Adrenal gland (tissue), 12 donors: Measurements from ENCODE around the gene LRRTM4. TPM values are rescaled to one million over a fixed set of nuclear protein-coding genes. Genes with fewer than 3 reads are reported as not detected.

Source experiments
- DNase-seq, 7 donors: peaks; one replicate each; pipeline ENCODE4 v3.0.0-alpha.2; 2019 to 2020
- H3K27ac ChIP-seq, 5 donors: fragments of 200-600 bp; sonication (generic) in 4 of 5; 1 replicate in 3 of 5; 2 replicates in 2 of 5; pipeline versions ENCODE4 v1.5.1 to v1.8.0; 2016 to 2020; ENCODE audit warnings: mild to moderate bottlenecking in 1 of 5
- H3K27me3 ChIP-seq: fragments of 200-600 bp; 2 replicates; pipeline ENCODE4 v1.8.0; 2021
- H3K36me3 ChIP-seq, 2 donors: fragments of 200-600 bp; replicated peaks in 1 of 2; 1 replicate in 1 of 2; 2 replicates in 1 of 2; pipeline versions ENCODE4 v1.5.1 to v1.8.0; 2018 to 2022
- H3K4me1 ChIP-seq, 2 donors: fragments of 200-600 bp; replicated peaks in 1 of 2; 1 replicate in 1 of 2; 2 replicates in 1 of 2; pipeline versions ENCODE4 v1.5.1 to v1.8.0; 2018 to 2021
- H3K4me3 ChIP-seq, 4 donors: fragments of 200-600 bp; sonication (generic) in 3 of 4; one replicate each; pipeline ENCODE4 v1.5.1; 2016 to 2018
- H3K9me3 ChIP-seq, 3 donors: fragments of 200-600 bp; sonication (generic) in 1 of 3; replicated peaks in 1 of 3; 1 replicate in 2 of 3; 2 replicates in 1 of 3; pipeline versions ENCODE4 v1.5.1 to v1.8.0; 2016 to 2021
- POLR2A ChIP-seq, 2 donors: fragments of 450-650 bp; IDR thresholded peaks; one replicate each; pipeline ENCODE4 v1.6.1; 2017; ENCODE audit warnings: antibody characterized with exemption in 2 of 2, mild to moderate bottlenecking in 2 of 2, moderate library complexity in 1 of 2
- WGBS, 4 donors: extraction: QIAGEN DNeasy Blood & Tissue Kit in 2 of 4; methylation state at CpG; one replicate each; pipeline versions ENCODE4 v1.1.5 to v1.1.7; 2013 to 2017; 5-methylcytosine and 5-hydroxymethylcytosine counted together
- intact Hi-C, 2 donors: fragments of 100-400 bp; cut with DNase I; formaldehyde crosslinking; loops; one replicate each; pipeline versions ENCODE4 v1.14.1 to v1.15.0; 2022 to 2023
- polyA plus RNA-seq, 3 donors: library from polyadenylated mRNA; stranded (reverse); fragments of 200-250 nt in 2 of 3; fragments of 350-450 nt in 1 of 3; fragmentation: Illumina TruSeq in 1 of 3; extraction: RNeasy Lipid Tissue Mini Kit (QIAGEN cat#74804) in 1 of 3; gene quantifications; one replicate each; pipeline ENCODE4 v1.2.3, GENCODE V29; 2013 to 2014
- total RNA-seq, 9 donors: library from RNA; depleted of rRNA in 4 of 9; stranded (reverse); fragments of >200 nt in 4 of 9; fragments of 120-200 nt in 1 of 9; fragmentation: NEBNext Ultra II Directional in 1 of 9; extraction: Animal tissue kit (Norgen Biotek cat#: 25700) in 1 of 9; gene quantifications; one replicate each; pipeline versions ENCODE4 v1.1.0 to v1.2.4, GENCODE V29; 2013 to 2023
- TF ChIP-seq, protein P1 (sequence below), 6 experiments: fragments of 450-650 bp in 4 of 6; fragments of 200-600 bp in 2 of 6; sonication (generic) in 1 of 6; IDR thresholded peaks; 1 replicate in 5 of 6; 2 replicates in 1 of 6; pipeline versions ENCODE4 v1.5.1 to v1.8.0; 2016 to 2021; ENCODE audit warnings: antibody characterized with exemption in 6 of 6, mild to moderate bottlenecking in 2 of 6, moderate library complexity in 1 of 6
- donor health status: healthy with polysubstance abuse.
- donor health status: Bipolar disorder and iron deficiency.
- donor health status: DM: yes; HTN: yes; CAD: no.
- donor health status: DM: no; HTN: no; CAD: no.
- donor health status: DM: no; HTN: no; CAD: no.
- donor health status: DM: yes; HTN: yes; CAD: no.

LRRTM4 gene
- total and polyA plus RNA-seq, 12 donors, result 0.07 to 0.67 (median 0.43) TPM; not detected in 4

- intact Hi-C loops, result no loop called here
- WGBS, 4 donors, result 58 to 69% (median 61%) methylated on average over 3 of the region's 3 CpGs
- Histone ChIP-seq H3K36me3 (no peaks in the 10 kb centered on the region), H3K4me1 (no peaks in the 10 kb centered on the region), H3K9me3 (no peaks in the 10 kb centered on the region), H3K4me3 (no peak overlapping the region), H3K27ac (no peak overlapping the region), H3K27me3 (no peaks in the 10 kb centered on the region)
- TF ChIP-seq POLR2A (IDR thresholded peaks at IDR 0.05), result no peak
- TF ChIP-seq, protein P1, sequence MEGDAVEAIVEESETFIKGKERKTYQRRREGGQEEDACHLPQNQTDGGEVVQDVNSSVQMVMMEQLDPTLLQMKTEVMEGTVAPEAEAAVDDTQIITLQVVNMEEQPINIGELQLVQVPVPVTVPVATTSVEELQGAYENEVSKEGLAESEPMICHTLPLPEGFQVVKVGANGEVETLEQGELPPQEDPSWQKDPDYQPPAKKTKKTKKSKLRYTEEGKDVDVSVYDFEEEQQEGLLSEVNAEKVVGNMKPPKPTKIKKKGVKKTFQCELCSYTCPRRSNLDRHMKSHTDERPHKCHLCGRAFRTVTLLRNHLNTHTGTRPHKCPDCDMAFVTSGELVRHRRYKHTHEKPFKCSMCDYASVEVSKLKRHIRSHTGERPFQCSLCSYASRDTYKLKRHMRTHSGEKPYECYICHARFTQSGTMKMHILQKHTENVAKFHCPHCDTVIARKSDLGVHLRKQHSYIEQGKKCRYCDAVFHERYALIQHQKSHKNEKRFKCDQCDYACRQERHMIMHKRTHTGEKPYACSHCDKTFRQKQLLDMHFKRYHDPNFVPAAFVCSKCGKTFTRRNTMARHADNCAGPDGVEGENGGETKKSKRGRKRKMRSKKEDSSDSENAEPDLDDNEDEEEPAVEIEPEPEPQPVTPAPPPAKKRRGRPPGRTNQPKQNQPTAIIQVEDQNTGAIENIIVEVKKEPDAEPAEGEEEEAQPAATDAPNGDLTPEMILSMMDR (IDR thresholded peaks at IDR 0.05), result no peak
- no peak for DNase-seq
These were observed 400.7 kb downstream of the LRRTM4 start for GRCh38 chr2:77121518-77121917.

GRCh38 chr2:77119333-77119732, 402.8 kb downstream of the LRRTM4 start:
- TF ChIP-seq POLR2A (IDR thresholded peaks at IDR 0.05), result no peak
- TF ChIP-seq, protein P1 (IDR thresholded peaks at IDR 0.05), result no peak
- no peak overlapping the region for H3K4me3 ChIP-seq
- intact Hi-C loops, result no loop called here
- WGBS, 4 donors, result 56 to 74% (median 72%) methylated on average over 1 of the region's 1 CpG
- no peaks in the 10 kb centered on the region for H3K27me3 ChIP-seq
- no peak for DNase-seq
- no peaks in the 10 kb centered on the region for H3K36me3 ChIP-seq
- H3K9me3 ChIP-seq, result no peaks in the 10 kb centered on the region
- H3K4me1 ChIP-seq, result no peaks in the 10 kb centered on the region
- H3K27ac ChIP-seq, result no peak overlapping the region

- Histone ChIP-seq H3K4me1 (no peaks in the 10 kb centered on the region), H3K36me3 (no peaks in the 10 kb centered on the region), H3K27ac (no peak overlapping the region), H3K27me3 (no peaks in the 10 kb centered on the region), H3K9me3 (no peaks in the 10 kb centered on the region), H3K4me3 (no peak overlapping the region)
- WGBS, 4 donors, result 75 to 80% (median 78%) methylated on average over 1 of the region's 1 CpG
- TF ChIP-seq POLR2A (IDR thresholded peaks at IDR 0.05), result no peak
- TF ChIP-seq, protein P1 (IDR thresholded peaks at IDR 0.05), result no peak
- intact Hi-C loops, result no loop called here
- no peak for DNase-seq
These were observed 413.3 kb downstream of the LRRTM4 start for GRCh38 chr2:77108915-77109314.

DNA sequence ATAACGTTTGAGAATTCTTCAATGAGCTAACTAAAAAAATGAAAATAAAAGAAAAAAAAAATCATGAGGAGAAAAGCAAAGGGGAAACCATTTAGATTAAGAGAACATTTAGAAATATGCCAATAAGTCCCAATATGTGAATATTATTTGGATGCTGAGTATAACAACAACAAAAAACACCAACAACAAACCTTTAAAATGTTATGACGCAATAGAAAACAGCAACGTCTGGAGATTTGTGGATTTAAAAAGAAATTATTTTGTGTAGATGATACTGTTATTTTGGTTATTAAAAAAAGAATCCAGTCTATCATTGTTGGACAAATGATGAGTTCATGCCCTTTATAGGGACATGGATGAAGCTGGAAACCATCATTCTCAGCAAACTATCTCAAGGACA, 417.2 kb downstream of the LRRTM4 start:
- 61 to 77% (median 67%) methylated on average over 3 of the region's 3 CpGs for WGBS, 4 donors
- Histone ChIP-seq H3K36me3 (no peaks in the 10 kb centered on the region), H3K27me3 (no peaks in the 10 kb centered on the region), H3K9me3 (no peaks in the 10 kb centered on the region), H3K4me3 (no peak overlapping the region), H3K4me1 (no peaks in the 10 kb centered on the region), H3K27ac (no peak overlapping the region)
- no peak for DNase-seq
- intact Hi-C loops, result no loop called here
- TF ChIP-seq, protein P1 (IDR thresholded peaks at IDR 0.05), result no peak
- TF ChIP-seq POLR2A (IDR thresholded peaks at IDR 0.05), result no peak
